RWPE1 (cell line): ENCODE results near the gene GPX7.

Source experiments
- CTCF ChIA-PET: fragments of 350-600 bp; sonication (Branson Sonifier 250); formaldehyde crosslinking; extraction: SDS; loops from one replicate; lab custom pipeline; 2021; lab: Yijun Ruan, JAX
- POLR2A ChIA-PET: fragments of 400-600 bp; formaldehyde crosslinking; extraction: SDS; loops from one replicate; lab custom pipeline; 2020; ENCODE audit warnings: antibody characterized with exemption; ENCODE audit not compliant: low non-redundant PET; lab: Yijun Ruan, JAX
- DNase-seq: peaks from one replicate; pipeline ENCODE4 v3.0.0; 2012; ENCODE audit warnings: low spot score
- H3K27ac ChIP-seq: fragments of 450-650 bp; 2 replicates; pipeline ENCODE4 v1.5.1; 2017
- TF ChIP-seq, protein P1 (sequence below): fragments of 450-650 bp; conservative IDR thresholded peaks from 2 replicates; pipeline ENCODE4 v1.5.1; 2017; ENCODE audit warnings: low read depth, mild to moderate bottlenecking

The GPX7 gene

DNA sequence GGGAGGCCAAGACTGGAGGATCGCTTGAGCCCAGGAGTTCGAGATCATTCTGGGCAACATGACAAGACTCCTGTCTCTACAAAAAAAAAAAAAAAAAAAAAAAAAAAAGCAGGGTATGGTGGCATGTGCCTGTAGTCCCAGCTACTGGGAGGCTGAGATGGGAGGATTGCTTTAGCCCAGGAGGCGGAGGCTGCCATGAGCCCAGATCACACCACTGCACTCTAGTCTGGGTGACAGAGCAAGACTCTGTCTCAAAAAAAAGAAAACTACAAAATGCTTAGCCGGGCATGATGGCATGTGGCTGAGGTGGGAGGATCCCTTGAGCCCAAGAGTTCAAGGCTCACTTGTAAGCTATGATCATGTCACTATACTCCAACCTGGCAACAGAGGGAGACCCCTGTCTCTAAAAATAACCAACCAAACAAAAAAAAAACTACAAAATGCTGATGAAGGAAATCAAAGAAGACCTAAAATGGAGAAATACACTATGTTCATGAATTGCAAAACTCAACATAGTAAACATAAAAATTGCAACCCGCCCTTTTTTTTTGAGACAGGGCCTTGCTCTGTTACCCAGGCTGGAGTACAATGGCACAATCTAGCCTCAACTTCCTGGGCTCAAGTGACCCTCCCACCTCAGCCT, 51.2 kb downstream of the GPX7 start:
- TF ChIP-seq, protein P1, sequence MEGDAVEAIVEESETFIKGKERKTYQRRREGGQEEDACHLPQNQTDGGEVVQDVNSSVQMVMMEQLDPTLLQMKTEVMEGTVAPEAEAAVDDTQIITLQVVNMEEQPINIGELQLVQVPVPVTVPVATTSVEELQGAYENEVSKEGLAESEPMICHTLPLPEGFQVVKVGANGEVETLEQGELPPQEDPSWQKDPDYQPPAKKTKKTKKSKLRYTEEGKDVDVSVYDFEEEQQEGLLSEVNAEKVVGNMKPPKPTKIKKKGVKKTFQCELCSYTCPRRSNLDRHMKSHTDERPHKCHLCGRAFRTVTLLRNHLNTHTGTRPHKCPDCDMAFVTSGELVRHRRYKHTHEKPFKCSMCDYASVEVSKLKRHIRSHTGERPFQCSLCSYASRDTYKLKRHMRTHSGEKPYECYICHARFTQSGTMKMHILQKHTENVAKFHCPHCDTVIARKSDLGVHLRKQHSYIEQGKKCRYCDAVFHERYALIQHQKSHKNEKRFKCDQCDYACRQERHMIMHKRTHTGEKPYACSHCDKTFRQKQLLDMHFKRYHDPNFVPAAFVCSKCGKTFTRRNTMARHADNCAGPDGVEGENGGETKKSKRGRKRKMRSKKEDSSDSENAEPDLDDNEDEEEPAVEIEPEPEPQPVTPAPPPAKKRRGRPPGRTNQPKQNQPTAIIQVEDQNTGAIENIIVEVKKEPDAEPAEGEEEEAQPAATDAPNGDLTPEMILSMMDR: no peak
- CTCF ChIA-PET: interaction anchor here (0.7 kb wide), 1 partner anchor 94 kb away, joined by 3 read pairs; no protein-coding TSS in a partner anchor
- POLR2A ChIA-PET: no interaction called here
- no peak overlapping the region for H3K27ac ChIP-seq
- no peak for DNase-seq

DNA sequence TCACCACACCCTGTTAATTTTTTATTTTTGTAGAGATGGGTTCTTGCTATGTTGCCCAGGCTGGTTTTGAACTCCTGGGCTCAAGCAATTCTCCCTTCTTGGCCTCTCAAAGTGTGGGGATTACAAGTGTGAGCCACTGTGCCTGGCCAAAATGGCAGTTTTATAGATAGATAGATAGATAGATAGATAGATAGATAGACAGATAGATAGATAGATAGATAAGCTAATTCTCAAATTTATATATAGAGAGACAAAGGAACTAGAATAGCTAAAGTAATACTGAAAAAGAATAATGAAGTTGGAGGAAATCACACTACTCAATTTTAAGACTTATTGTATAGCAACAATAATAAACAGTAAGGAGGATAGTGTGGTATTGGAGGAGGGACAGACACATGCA, 51.9 kb downstream of the GPX7 start:
- TF ChIP-seq, protein P1: no peak
- POLR2A ChIA-PET: no interaction called here

DNA sequence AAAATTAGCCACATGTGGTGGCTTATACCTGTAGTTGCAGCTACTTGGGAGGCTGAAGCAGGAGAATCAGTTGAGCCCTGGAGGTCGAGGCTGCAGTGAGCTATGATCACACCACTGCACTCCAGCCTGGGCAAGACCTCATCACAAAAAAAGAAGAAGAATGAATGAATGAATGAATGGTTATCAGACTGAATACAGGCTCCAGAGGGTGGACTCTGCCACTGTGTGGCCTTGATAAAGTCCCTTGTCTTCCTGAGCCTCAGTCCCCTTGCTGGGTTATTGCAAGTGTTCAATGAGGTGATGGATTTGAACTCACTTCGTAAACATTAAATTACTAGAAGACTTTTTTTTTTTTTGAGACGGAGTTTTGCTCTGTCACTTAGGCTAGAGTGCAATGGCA, 55.5 kb downstream of the GPX7 start:
- POLR2A ChIA-PET: no interaction called here
- TF ChIP-seq, protein P1: no peak
- CTCF ChIA-PET: no interaction called here
- H3K27ac ChIP-seq: no peak overlapping the region
- DNase-seq: no peak

More for the DNA sequence above, 51.9 kb downstream of the GPX7 start:
- no peak for DNase-seq
- no peak overlapping the region for H3K27ac ChIP-seq
- CTCF ChIA-PET: no interaction called here
